ENCODE measurements around the gene PPIL4. TPM values are rescaled to one million over a fixed set of nuclear protein-coding genes. Genes with fewer than 3 reads are reported as not detected.

The PPIL4 gene
- total and polyA plus RNA-seq, 2 of the 13 experiments (the other 11 are each of a cell fraction or from before 2014, with no cell fraction given), result 5.5 to 46.0 TPM

- TF ChIP-seq ARID5B (CRISPR knock-in tag; IDR thresholded peaks at IDR 0.05) (peak; percentile 50), ZBTB25 (CRISPR knock-in tag; IDR thresholded peaks at IDR 0.05) (no peak), LCORL (IDR thresholded peaks at IDR 0.05) (no peak), LCORL (CRISPR knock-in tag; IDR thresholded peaks at IDR 0.05) (no peak), TOPORS (CRISPR knock-in tag; IDR thresholded peaks at IDR 0.05) (no peak), ZNF30 (CRISPR knock-in tag; IDR thresholded peaks at IDR 0.05) (no peak), CREB1 (IDR thresholded peaks at IDR 0.05) (no peak), CREB1 (CRISPR knock-in tag; IDR thresholded peaks at IDR 0.05) (0 out of 2 replicates have a peak, but pooled peaks have one; percentile 20), ZNF335 (CRISPR knock-in tag; IDR thresholded peaks at IDR 0.05) (0 out of 2 replicates have a peak, but pooled peaks have one; percentile 25), ATF3 (CRISPR knock-in tag; IDR thresholded peaks at IDR 0.05) (no peak), CBX2 (IDR thresholded peaks at IDR 0.05; ENCODE audit: low read depth, low read length) (no peak), CBX2 (CRISPR knock-in tag; IDR thresholded peaks at IDR 0.05; ENCODE audit: low read depth) (no peak), ZNF629 (CRISPR knock-in tag; conservative IDR thresholded peaks at IDR 0.05) (no peak), ZSCAN12 (CRISPR knock-in tag; IDR thresholded peaks at IDR 0.05) (no peak), FOXO4 (CRISPR knock-in tag; conservative IDR thresholded peaks at IDR 0.05) (no peak), ELF1 (CRISPR knock-in tag; IDR thresholded peaks at IDR 0.05) (no peak), ZNF513 (CRISPR knock-in tag; conservative IDR thresholded peaks at IDR 0.05) (no peak), FOXA3 (CRISPR knock-in tag; IDR thresholded peaks at IDR 0.05) (peak; percentile 69), KDM3A (CRISPR knock-in tag; IDR thresholded peaks at IDR 0.05; ENCODE audit: low read depth) (no peak), TFDP2 (CRISPR knock-in tag; IDR thresholded peaks at IDR 0.05) (no peak), SP4 (CRISPR knock-in tag; IDR thresholded peaks at IDR 0.05) (no peak), MED1 (CRISPR knock-in tag; IDR thresholded peaks at IDR 0.05) (peak; percentile 28; the same call in 1 of the 2 replicates), FOXP1 (IDR thresholded peaks at IDR 0.05) (no peak), FOXP1 (CRISPR knock-in tag; IDR thresholded peaks at IDR 0.05) (peak; percentile 68; the same call in 1 of the 2 replicates), ZNF430 (CRISPR knock-in tag; IDR thresholded peaks at IDR 0.05) (no peak)
These were observed 46.8 kb downstream of the PPIL4 start (continued) for GRCh38 chr6:149499066-149499465.
